HG03565 (cell line): ENCODE measurements around the gene COLEC11.
"Not testable (repeated sequence)": the region's sequence is repeated elsewhere in the genome, so short reads cannot be mapped to it uniquely, and the experiment has no call there.

Source experiments
- ATAC-seq: cut with Tn5 transposase; IDR thresholded peaks from one replicate; pipeline ENCODE4 v1.9.1; 2021; ENCODE audit warnings: mild to moderate bottlenecking, moderate library complexity; ENCODE audit not compliant: unreplicated experiment

The COLEC11 gene

DNA sequence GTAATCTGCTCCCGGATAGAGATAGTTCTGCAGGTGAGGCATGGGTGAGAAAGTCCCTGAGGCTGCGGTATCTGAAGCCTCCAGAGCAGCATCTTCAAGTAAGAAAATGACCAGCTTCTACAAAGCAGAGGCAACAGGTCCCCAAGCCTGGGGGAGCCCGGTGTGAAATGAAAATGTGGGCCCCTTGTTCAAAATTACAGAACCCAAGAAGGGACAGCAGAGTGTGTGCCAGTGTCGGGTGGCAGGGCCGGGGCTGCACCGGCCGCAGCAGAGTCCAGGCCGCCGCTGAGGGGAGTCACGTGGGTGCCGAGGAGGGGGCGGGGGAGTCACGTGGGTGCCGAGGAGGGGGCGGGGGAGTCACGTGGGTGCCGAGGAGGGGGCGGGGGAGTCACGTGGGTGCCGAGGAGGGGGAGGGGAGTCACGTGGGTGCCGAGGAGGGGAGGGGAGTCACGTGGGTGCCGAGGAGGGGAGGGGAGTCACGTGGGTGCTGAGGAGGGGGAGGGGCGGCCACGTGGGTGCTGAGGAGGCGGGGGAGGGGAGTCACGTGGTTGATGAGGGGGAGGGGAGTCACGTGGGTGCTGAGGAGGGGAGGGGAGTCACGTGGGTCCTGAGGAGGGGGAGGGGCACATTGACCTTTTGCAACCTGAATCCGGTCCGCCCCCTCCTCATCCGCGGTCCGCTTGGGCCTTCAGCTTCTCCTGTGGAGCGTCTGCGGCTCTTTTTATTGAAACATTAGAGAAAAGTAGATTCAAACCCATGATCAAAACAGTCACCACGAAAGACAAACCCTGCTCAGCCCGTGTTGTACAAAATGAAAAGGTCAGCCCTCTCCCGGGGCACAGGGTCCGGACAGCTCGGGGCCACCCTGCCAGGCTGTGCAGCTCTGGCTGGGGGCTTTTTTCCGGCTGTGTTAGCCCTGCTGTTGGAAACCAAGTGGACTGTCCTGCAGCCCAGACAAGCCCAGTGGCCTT, 10.4 kb downstream of the COLEC11 start:
- ATAC-seq: no peak

DNA sequence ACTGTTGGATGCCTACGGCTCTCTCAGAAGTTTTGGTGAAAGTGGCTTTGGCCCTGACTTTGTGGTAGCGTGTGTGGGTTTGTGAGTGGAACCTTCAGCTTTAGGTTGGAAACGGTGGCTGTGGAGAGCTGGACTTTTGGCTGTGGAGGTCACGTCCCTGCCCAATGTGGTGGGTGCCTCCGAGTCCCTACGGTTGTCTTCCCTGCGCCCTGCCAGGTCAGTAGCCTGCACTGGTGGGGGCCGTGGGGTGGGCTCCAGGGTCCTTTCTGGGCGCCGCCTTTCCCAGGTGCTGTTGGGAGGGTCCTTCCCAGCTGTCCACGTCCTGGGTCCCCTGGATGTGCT, 11.1 kb downstream of the COLEC11 start:
- ATAC-seq: no peak

DNA sequence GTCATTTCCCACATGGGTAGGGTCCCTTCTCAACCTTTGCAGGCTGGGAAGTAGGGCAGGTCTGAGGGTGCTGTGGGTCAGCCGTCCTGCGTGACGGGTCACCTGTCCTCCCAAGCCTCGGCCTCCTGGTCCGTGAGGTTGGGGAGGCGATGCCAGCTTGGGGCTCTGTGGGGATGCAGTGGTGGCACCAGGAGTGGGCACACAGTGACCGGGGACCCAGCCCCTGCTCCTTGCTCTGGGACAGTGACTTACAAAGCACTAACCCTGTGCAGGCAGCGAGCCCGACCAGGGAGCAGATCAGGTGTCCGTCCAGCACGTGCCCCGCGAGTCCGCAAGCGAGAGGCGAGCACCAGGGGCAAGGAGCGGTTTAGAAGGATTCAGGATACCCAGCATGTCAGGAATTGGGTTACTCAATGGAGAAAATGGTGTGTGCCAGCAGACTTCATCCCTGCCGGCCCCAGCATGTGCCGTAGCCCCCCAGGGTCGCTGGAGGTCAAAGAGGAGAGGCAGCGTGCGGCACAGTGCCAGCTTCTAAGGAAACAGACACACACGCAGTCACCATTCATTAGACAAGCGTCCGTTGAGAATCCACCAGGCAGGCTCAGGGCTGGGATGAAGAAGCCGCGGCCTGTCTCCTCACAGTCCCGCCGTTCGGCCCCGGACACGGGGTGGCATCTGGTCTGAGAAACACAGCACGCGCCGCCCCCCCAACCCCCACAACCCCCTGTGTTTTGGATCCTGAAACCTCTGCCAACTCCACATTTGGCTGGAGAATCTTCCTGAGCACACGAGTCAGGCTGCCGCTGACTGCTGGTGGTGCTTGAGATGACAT, 11.7 kb downstream of the COLEC11 start:
- ATAC-seq: no peak

DNA sequence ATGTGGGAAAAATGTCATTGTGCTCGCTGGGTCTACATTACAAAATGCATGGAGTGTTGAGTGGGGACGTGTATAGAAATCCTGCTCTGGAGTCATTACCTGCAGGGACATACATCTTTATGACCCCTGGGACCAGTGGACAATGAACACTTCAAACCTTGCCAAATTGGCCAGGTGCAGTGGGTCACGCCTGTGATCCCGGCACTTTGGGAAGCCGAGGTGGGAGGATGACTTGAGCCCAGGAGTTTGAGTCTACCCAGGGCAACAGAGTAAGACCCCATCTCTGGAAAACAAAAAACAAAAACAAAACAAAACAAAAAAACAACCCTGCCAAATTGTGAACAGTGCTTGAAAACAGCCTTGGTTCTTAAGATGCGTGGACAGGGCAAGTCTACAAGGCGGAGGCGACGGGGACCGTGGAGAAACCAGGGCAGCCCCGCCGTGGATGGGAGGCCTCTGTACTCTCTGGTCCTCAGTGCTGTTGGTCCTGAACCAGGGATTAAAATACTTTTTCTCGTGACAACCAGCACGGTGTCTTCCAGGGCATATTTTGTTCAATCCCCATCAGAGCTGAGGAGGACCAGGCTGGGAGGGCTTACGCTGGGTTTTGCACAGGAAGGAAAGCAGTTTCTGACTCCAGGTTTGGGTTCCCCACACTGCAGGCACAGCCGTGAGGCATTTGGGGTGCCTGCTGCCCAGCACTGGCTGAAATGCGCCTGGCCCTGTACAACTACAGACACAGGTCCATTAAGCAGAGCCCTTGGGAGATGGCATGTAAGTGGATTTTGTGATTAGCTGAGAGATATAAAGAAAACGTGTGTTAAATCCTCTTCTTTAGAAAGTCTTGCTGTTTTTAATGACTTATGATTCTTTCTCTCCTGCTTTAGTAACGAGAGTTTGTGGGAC, 13.7 kb downstream of the COLEC11 start:
- no peak for ATAC-seq

DNA sequence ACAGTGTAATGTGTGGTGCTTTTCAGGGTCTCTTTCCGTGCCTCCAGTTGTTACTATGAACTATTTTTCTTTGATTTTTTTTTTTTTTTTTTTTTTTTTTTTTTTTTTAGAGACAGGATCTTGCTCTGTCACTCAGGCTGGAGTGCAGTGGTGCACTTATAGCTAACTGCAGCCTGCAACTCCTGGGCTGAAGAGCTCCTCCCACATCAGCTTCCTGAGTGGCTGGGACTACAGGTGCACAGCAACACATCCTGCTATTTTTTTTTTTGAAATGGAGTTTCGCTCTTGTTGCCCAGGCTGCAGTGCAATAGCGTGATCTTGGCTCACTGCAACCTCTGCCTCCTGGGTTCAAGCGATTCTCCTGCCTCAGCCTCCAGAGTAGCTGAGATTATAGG, 14.4 kb downstream of the COLEC11 start:
- not testable (repeated sequence) for ATAC-seq

DNA sequence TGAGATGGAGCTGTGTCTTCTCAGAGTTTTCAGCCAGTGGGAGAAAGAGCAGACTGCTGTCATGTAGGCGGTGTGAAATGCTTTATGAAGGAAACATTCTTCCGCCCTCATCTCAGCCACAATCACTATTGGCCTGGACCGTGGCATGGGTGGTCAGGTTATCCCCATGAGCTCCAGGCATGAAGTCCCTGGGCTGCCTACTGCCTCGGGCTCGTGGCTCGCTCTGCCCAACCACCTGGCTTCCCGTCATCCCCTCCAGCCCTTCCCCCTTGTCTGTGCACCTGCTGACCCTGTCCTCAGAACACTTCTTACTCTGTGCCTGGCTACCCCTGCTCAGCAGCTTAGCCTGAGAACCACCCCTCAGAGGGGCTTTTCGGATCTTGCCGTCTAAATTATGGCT, 15.5 kb downstream of the COLEC11 start:
- no peak for ATAC-seq

DNA sequence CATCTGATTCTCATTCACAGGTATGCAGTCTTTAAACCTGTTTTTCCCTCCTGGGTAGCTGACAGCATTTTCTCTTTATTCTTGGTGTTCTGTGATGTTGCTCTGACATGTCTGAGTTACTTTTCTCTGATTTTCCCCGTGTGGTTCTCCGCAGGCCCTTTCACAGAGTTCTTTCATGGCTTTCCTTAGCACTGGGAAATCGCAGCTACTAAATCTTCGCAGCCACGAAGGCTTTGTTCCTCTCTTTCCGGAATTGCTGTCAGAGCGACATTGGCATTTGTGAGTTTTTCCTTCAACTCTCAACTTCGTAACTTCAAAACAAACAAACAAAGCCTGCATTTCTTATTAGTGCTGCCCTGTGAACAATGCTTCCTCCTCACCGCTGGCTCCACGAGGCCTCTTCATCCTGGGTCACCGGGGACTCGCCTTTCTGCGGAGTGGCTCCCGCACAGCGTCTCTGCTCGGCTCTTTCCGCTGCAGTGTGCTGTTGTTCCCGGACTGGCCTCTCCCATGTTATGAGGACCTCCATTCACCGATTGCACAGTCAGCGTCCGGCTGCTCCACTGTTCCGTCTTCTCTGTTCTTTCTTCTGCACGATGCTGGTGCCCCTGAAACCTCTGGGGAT, 16.1 kb downstream of the COLEC11 start:
- no peak for ATAC-seq

DNA sequence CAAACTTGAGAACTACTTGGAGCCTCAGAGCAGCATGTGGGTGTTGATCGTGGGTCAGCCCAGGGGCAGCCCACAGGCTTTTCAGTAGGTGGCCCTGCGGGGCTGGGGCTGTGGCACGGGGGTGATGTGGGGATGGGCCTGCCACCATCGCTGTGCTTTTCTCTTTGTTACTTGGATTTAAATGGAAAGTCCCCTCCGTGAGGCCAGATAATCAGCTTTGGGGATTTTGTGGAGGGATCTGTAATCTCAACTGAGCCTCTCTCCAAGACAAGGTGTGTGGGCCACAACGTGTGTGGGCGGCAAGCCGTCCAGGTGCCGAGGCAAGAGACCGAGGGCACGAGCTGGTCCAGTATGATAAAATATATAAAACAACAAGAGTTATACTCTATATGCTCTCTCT, 16.7 kb downstream of the COLEC11 start:
- ATAC-seq: no peak

DNA sequence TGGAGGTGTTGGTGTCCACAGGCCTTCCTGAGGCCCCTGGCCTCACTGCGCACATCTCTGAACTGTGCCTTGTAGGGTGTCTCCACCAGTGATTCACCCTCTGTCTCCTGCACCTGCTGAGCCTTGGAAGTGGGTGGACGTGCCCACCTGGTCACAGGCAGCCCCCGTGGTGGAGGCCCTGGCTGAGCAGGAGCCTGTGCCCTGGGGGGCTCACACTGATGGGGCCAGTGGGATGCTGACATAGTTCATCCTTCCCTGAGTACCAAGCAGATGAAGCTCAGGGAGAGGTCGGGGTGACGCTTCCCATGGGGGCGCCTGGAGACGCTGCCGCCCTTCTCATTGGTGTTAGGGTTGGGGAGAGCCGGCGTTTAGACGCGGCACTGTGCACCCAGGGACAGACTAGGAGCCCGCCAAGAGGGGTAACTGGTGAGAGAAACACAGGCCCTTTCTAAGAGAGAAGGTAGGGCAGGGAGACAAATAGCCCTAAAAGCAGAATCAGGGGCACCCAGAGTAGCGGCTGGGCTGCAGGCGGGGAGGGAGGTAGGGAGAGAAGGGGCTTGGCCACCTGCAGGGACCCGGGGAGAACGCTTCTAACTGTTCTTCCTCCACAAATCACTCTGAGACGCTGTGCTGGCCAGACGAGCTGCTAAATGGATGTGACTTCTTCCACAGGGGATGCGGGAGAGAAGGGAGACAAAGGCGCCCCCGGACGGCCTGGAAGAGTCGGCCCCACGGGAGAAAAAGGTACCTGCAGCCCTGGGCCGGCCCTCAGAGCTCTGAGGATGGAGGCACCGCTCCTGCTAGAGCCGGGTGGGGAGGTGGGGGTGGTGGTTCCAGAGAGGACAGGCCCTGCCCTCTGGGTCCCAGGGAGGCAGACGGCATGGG, 18.0 kb downstream of the COLEC11 start:
- ATAC-seq: no peak

DNA sequence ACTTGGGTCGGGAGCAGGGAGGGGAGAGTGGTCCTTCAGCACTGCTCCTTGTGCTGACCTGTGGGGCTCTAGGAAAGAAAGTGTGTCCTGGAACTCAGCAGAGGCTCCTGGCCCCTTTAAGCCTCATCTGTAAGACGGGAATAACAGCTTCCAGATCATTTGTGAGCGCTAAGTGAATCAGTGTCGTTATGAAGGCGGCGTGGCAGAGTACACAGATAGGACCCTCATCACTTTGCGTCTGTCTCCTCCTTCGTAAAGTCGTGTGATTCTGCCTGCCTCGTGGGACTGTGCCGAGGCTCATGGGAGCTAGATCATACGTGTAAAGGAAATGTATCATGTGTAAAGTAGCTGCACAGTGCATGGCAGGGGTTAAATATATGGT, 18.6 kb downstream of the COLEC11 start:
- ATAC-seq: no peak

DNA sequence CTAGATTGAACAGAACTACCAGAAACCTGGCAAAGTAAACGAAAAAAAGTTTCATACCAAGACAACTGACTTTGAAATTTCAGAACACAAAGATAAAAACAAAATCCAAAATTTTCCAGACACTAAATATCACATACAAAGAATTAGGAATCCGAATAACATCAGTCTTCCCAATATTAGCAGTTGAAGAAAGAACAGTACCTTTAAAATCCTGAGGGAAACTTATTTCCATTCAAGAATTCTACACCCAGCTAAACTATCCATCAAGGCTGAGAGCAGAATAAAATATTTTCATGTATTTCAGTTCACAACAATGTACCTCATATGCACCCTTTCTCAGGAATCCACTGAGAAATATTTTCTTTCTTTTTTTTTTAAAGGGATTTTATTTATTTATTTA, 19.8 kb downstream of the COLEC11 start:
- ATAC-seq: not testable (repeated sequence)

DNA sequence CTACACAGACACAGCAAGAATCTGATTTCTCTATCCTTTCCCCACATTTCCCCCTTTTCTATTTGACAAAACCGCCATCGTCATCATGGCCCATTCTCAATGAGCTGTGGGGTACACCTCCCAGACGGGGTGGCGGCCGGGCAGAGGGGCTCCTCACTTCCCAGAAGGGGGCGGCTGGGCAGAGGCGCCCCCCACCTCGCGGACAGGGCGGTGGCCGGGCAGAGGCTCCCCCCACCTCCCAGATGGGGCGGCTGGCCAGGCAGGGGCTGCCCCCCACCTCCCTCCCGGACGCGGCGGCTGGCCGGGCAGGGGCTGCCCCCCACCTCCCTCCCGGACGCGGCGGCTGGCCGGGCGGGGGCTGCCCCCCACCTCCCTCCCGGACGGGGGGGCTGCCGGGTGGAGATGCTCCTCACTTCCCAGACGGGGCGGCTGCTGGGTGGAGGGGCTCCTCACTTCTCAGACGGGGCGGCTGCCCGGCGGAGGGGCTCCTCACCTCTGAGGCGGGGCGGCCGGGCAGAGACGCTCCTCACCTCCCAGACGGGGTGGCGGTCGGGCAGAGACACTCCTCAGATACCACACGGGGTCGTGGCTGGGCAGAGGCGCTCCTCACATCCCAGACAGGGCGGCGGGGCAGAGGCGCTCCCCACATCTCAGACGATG, 20.8 kb downstream of the COLEC11 start:
- ATAC-seq: not testable (repeated sequence)

DNA sequence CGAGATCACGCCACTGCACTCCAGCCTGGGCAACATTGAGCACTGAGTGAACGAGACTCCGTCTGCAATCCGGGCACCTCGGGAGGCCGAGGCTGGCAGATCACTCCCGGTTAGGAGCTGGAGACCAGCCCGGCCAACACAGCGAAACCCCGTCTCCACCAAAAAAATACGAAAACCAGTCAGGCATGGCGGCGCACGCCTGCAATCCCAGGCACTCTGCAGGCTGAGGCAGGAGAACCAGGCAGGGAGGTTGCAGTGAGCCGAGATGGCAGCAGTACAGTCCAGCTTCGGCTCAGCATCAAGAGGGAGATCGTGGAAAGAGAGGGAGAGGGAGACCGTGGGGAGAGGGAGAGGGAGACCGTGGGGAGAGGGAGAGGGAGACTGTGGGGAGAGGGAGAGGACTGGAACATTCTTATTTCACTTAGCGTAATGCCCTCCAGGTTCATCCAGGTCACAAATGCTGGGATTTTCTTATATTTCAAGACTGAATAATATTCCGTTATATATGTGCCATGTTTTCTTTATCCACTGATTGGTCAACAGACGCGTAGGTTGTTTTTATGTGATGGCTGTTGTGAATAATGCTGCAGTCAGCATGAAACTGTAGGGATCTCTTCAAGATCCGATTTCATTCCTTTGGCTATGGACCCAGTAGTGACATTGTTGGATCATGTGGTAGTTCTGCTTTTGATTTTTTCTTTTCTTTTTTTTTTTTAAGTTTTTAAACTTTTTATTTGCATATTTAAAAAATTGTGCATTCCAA, 21.7 kb downstream of the COLEC11 start:
- not testable (repeated sequence) for ATAC-seq

DNA sequence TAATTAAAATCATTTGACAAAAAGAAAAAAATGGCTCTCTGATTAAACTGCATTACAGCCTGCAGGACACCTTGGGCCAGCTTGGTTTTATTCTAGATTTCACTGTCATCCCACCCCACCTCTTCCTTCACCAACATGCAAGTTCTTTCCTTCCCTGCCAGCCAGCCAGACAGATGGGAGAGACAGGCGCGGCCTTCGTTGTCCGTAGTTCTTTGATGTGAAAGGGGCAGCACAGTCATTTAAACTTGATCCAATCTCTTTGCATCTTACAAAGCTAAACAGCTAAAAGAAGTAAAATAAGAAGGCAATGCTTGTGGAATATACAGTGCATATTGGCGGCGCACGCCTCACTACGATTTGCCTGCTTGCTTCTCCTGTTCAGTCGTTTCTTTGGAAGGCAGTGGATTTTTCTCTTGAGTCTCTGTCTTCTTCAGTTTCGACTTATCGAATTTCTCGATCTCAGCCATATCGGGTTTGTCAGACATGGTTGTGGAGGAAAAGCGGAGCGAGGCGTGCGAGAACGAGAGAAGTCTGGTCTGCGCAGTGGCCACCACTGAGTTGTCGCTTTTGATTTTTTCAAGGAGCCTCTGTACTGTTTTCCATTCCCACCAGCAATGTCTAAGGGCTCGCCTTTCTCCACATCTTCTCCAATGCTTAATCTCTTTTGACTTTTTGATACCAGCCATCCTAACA, 22.4 kb downstream of the COLEC11 start:
- ATAC-seq: no peak

DNA sequence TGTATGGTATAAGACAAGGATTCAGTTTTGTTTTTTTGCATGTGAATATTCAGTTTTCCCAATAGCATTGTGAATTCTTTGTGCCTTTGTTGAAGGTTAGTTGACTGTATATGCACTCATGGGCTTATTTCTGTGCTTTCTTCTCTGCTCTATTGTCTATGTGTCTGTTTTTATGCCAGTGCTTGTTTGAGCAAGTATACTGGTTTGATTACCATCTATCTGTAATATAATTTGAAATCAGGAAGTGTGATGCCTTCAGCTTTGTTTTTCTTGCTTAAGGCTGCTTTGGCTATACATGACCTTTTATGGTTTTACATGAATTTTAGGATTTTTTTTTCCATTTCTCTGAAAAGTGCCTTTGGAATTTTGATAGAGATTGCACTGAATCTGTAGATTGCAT, 23.5 kb downstream of the COLEC11 start:
- ATAC-seq: no peak

DNA sequence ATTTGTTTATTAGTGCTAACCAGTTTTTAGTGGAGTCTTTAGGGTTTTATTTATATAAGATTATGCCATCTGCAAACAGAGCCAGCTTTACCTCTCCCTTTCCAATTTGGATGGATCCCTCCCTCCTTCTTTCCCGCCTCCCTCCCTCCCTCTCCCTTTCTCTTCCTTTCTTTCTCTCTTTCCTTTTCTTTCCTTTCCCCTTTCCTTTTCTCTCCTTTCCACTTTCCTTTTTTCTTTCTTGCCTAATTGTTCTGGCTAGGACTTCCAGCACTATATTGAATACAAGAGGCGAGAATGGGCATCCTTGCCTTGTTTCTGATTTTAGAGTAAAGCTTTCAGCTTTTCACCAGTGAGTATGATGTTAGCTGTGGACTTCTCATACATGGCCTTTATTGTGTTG, 24.1 kb downstream of the COLEC11 start:
- ATAC-seq: no peak

DNA sequence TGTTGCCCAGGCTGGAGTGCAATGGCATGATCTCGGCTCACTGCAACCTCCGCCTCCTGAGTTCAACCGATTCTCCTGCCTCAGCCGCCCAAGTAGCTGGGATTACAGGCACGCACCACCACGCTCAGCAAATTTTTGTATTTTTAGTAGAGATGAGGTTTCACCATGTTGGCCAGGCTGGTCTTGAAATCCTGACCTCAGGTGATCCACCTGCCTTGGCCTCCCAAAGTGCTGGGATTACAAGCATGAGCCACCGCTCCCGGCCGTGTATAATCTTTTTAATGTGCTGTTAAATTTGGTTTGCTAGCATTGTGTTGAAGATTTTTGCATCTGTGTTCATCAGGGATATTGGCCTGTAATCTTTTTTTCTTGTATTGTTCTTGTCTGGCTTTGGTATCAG, 24.7 kb downstream of the COLEC11 start:
- ATAC-seq: not testable (repeated sequence)

DNA sequence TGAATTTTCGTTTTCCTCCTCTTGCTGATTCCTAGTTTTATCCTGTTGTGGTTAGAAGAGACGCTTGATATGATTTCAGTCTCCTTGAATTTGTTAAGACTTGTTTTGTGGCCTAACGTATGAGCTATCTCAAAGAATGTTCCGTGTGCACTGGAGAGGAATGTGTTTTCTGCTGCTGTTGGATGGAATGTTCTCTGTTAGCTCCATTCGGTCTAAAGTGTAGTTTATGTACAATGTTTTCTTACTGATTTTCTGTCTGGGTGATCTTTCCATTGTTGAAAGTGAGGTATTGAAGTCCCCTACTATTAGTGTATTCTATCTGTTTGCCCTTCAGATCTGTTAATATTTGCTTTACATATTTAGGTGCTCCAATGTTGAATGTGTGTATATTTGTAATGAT, 25.9 kb downstream of the COLEC11 start:
- no peak for ATAC-seq
